Neural progenitor cell (in vitro differentiated cells): ENCODE results near the gene C2.

ENCODE experiments used
- EZH2 ChIP-seq: fragments of 200-600 bp; sonication (generic); IDR thresholded peaks from 2 replicates; pipeline ENCODE4 v1.6.1; 2017; ENCODE audit warnings: antibody characterized with exemption, mild to moderate bottlenecking, moderate library complexity
- EZH2phosphoT487 ChIP-seq: fragments of 200-600 bp; sonication (generic); IDR thresholded peaks from 2 replicates; pipeline ENCODE4 v1.6.1; 2017; ENCODE audit warnings: antibody characterized with exemption
- TF ChIP-seq, protein P1 (sequence below): fragments of 200-600 bp; sonication (generic); IDR thresholded peaks from 2 replicates; pipeline ENCODE4 v1.5.1; 2017; ENCODE audit warnings: antibody characterized with exemption, mild to moderate bottlenecking

- TF ChIP-seq, protein P1, sequence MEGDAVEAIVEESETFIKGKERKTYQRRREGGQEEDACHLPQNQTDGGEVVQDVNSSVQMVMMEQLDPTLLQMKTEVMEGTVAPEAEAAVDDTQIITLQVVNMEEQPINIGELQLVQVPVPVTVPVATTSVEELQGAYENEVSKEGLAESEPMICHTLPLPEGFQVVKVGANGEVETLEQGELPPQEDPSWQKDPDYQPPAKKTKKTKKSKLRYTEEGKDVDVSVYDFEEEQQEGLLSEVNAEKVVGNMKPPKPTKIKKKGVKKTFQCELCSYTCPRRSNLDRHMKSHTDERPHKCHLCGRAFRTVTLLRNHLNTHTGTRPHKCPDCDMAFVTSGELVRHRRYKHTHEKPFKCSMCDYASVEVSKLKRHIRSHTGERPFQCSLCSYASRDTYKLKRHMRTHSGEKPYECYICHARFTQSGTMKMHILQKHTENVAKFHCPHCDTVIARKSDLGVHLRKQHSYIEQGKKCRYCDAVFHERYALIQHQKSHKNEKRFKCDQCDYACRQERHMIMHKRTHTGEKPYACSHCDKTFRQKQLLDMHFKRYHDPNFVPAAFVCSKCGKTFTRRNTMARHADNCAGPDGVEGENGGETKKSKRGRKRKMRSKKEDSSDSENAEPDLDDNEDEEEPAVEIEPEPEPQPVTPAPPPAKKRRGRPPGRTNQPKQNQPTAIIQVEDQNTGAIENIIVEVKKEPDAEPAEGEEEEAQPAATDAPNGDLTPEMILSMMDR: no peak
- TF ChIP-seq EZH2phosphoT487 (no peak), EZH2 (no peak)
These were observed 16.2 kb downstream of the C2 start for GRCh38 chr6:31943742-31944141.
